ENCODE measurements around the gene NLRX1.
"Not testable (repeated sequence)": the region's sequence is repeated elsewhere in the genome, so short reads cannot be mapped to it uniquely, and the experiment has no call there.

Gene NLRX1

GRCh38 chr11:119187123-119187892 is 18.8 kb downstream of the NLRX1 start:
- no peak for DNase-seq (ENCODE audit: low spot score)

- DNase-seq (ENCODE audit: low spot score): no peak
These were observed 19.5 kb downstream of the NLRX1 start for GRCh38 chr11:119188067-119188466.

GRCh38 chr11:119188887-119189286 is 20.4 kb downstream of the NLRX1 start:
- no peak for DNase-seq (ENCODE audit: low spot score)

DNA sequence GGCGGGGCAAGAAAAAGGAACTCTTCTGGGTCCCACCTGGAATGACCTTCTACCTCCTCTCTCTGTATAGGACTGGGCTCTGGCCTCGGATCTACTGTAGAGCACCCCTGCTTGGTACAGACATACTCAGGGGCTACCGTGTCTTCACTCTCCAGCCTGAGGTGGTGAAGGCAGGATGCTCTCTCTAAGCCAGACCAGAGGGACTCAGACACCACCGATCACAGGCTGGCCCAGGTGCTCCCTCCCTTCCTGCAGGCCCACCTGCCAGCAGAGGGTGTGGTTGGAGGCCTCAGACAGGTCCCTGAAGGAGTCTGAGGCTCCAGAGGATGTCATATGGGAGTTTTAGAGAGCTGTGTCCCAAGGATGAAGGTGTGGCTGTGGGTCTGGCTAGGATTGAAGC is 20.9 kb downstream of the NLRX1 start:
- no peak for DNase-seq (ENCODE audit: low spot score)

DNA sequence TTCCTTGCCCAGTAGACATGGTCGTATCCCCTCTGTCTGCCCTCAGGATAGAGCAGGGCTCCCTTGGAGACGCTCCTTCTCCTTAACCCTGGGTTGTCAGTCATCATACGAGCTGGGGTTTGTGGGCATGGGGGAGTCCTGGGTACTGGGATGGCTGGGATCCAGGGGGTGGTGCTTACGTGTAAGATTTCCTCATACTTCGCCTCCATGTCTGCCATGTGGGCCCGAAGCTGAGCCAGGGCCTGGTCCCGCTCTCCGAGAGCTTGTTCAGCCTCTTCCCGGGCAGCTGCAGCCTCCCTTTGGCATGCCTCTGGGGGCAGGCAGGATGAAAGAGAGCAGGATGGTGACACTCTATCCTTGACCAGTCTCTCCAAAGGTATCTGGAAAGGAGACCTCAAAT is 22.0 kb downstream of the NLRX1 start:
- DNase-seq (ENCODE audit: low spot score): no peak

- DNase-seq (ENCODE audit: low spot score): not testable (repeated sequence)
These were observed 22.7 kb downstream of the NLRX1 start for GRCh38 chr11:119191265-119191664.

GRCh38 chr11:119192111-119192510 is 23.6 kb downstream of the NLRX1 start:
- no peak for DNase-seq (ENCODE audit: low spot score)

- DNase-seq (ENCODE audit: low spot score): no peak
These were observed 24.5 kb downstream of the NLRX1 start for GRCh38 chr11:119193001-119193400.

DNA sequence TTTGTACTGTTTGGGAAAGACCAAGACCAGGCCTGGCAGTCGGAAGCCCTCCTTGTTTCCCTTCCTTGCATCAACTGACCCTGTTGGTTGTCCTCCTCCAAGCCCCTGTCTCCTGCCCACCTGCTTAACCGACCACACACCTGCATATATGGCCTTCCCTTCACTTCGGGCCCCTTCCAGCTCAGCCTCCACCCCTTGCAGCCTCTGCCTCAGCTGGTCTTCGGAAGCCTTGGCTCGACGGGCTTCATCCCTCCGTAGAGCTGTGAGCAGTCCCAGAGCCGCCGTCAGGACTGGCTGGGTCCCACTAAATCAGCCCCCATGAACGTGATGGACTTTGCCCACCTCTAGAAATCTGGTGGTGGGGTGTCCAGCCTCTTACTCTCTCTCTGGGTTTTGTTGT is 25.1 kb downstream of the NLRX1 start:
- DNase-seq (ENCODE audit: low spot score): no peak

- DNase-seq (ENCODE audit: low spot score): no peak
These were observed 26.4 kb downstream of the NLRX1 start for GRCh38 chr11:119194811-119195440.

- DNase-seq (ENCODE audit: low spot score): no peak
These were observed 27.2 kb downstream of the NLRX1 start for GRCh38 chr11:119195680-119196079.

GRCh38 chr11:119196833-119197483 is 28.4 kb downstream of the NLRX1 start:
- peak; percentile 92 for DNase-seq (ENCODE audit: low spot score)

DNA sequence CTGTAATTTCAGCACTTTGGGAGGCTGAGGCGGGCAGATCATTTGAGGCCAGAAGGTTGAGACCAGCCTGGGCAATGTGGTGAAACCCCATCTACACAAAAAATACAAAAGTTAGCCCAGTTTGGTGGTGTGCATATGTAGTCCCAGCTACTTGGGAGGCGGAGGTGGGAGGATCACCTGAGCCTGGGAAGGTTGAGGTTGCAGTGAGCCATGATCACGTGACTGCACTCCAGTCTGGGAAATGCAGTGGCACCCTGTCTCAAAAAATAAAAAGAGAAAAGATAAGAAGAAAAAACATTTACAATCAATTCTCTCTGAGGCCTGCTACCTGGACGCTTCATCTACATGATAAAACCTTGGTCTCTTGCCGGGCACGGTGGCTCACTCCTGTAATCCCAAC is 30.4 kb downstream of the NLRX1 start:
- no peak for DNase-seq (ENCODE audit: low spot score)

GRCh38 chr11:119201236-119201635 is 32.7 kb downstream of the NLRX1 start:
- DNase-seq (ENCODE audit: low spot score): not testable (repeated sequence)

DNA sequence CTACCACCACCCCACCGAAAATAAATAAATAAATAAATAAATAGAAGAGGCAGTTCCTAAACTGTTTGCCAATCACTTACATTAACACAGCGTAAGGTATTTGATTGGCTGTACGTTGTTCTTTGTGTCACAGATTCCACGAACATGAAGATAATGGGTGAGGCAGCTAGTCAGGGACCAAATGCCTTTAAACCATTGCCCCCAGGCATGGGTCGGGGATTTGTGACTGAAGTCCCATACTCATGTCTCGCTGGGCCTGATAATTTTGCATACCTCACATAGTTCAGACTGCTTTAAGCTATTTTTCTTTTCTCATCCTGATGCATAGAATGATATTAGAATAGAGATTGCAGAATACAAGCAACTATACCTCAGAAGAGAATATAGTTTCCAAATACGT is 34.0 kb downstream of the NLRX1 start:
- no peak for DNase-seq (ENCODE audit: low spot score)

GRCh38 chr11:119204066-119204465 is 35.5 kb downstream of the NLRX1 start:
- DNase-seq (ENCODE audit: low spot score): no peak

DNA sequence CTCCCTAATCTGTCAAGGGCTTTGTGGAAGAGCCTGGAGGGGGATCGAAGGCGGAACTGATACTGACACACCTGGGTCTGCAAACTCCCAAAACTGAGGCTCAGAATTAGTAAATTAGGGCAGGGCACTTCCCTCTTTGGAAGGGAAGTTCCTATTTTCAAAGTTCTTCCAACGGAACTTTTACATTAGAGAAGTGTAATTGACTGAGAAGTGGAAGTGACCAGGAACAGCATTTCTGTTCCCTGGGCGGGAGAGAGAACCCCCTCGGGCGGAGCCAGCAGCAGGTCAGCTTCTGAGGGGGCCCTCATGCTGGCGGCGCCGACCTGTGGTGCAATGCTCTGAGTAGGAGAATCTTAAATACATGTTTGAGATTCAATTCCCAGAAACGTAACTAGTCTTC is 36.6 kb downstream of the NLRX1 start:
- no peak for DNase-seq (ENCODE audit: low spot score)

GRCh38 chr11:119205574-119206510 is 37.3 kb downstream of the NLRX1 start, which contains the start of gene CBL:
Gene CBL (plus strand): TSS chr11:119206339. CDS start chr11:119206418, 79 bp downstream.
- DNase-seq (ENCODE audit: low spot score): peak; percentile 91

- DNase-seq (ENCODE audit: low spot score): peak; percentile 65
These were observed 38.2 kb downstream of the NLRX1 start for GRCh38 chr11:119206511-119207414.

- DNase-seq (ENCODE audit: low spot score): no peak
These were observed 39.0 kb downstream of the NLRX1 start for GRCh38 chr11:119207415-119207960.

DNA sequence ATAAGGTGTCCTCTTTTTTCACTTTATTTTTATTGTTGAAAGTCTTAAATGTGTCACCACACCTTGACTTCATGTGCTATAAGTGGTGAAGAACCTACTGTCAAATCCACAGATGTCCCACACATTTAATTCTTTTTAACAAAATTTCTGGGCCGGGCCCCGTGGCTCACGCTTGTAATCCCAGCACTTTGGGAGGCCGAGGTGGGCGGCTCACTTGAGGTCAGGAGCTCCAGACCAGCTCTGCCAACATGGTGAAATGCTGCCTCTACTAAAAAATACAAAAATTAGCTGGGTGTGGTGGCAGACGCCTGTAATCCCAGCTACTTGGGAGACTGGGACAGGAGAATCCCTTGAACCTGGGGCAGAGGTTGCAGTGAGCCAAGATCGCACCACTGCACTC is 40.7 kb downstream of the NLRX1 start:
- DNase-seq (ENCODE audit: low spot score): no peak

All from NAMALWA (cell line).